H9 (cell line): ENCODE measurements around the gene CENPP. TPM values are rescaled to one million over a fixed set of nuclear protein-coding genes. Genes with fewer than 3 reads are reported as not detected.

ENCODE experiments used
- DNase-seq: peaks from one replicate; pipeline ENCODE4 v3.0.0-alpha.2; 2017
- H2AFZ ChIP-seq: one replicate; pipeline ENCODE4 v1.6.1; 2013; ENCODE audit warnings: mild to moderate bottlenecking, low read length, control low read depth, moderate library complexity
- H2AK5ac ChIP-seq: 2 replicates; pipeline ENCODE4 v1.6.1; 2013; ENCODE audit warnings: low read length, control low read depth, mixed read lengths; ENCODE audit not compliant: insufficient read length
- H2BK120ac ChIP-seq: one replicate; pipeline ENCODE4 v1.6.1; 2013; ENCODE audit warnings: low read depth, mild to moderate bottlenecking, low read length, control low read depth, inconsistent platforms; ENCODE audit not compliant: poor library complexity, severe bottlenecking
- H2BK12ac ChIP-seq: 2 replicates; pipeline ENCODE4 v1.6.1; 2013; ENCODE audit warnings: low read length, control low read depth, mixed read lengths, low read depth; ENCODE audit not compliant: insufficient read length
- H2BK15ac ChIP-seq: 2 replicates; pipeline ENCODE4 v1.6.1; 2013; ENCODE audit warnings: low read depth, low read length, control low read depth
- H2BK20ac ChIP-seq: one replicate; pipeline ENCODE4 v1.6.1; 2013; ENCODE audit warnings: low read depth, mild to moderate bottlenecking, low read length, control low read depth, inconsistent platforms; ENCODE audit not compliant: poor library complexity, severe bottlenecking
- H2BK5ac ChIP-seq: 2 replicates; pipeline ENCODE4 v1.6.1; 2013; ENCODE audit warnings: low read length, control low read depth, mixed read lengths; ENCODE audit not compliant: insufficient read length
- H3K14ac ChIP-seq: 2 replicates; pipeline ENCODE4 v1.6.1; 2013; ENCODE audit warnings: low read length, control low read depth; ENCODE audit not compliant: insufficient read depth
- H3K18ac ChIP-seq: 2 replicates; pipeline ENCODE4 v1.6.1; 2013; ENCODE audit warnings: low read depth, mild to moderate bottlenecking, mixed read lengths, low read length, control low read depth; ENCODE audit not compliant: insufficient read length
- H3K23ac ChIP-seq: 2 replicates; pipeline ENCODE4 v1.6.1; 2013; ENCODE audit warnings: low read length, control low read depth, mixed read lengths, low read depth; ENCODE audit not compliant: insufficient read length
- H3K23me2 ChIP-seq: 2 replicates; pipeline ENCODE4 v1.6.1; 2013; ENCODE audit warnings: low read depth, mild to moderate bottlenecking, mixed read lengths, low read length, control low read depth; ENCODE audit not compliant: insufficient read length, poor library complexity, severe bottlenecking
- H3K27ac ChIP-seq: 2 replicates; pipeline ENCODE4 v1.5.1; 2013; ENCODE audit warnings: low read length, control low read depth, mixed read lengths, low read depth; ENCODE audit not compliant: insufficient read length
- H3K27me3 ChIP-seq: 2 replicates; pipeline ENCODE4 v1.6.1; 2013; ENCODE audit warnings: low read length, control low read depth, inconsistent platforms; ENCODE audit not compliant: insufficient read depth
- H3K4ac ChIP-seq: 2 replicates; pipeline ENCODE4 v1.6.1; 2013; ENCODE audit warnings: low read depth, mild to moderate bottlenecking, control low read depth, inconsistent platforms, low read length, moderate library complexity
- H3K4me1 ChIP-seq: 2 replicates; pipeline ENCODE4 v1.6.1; 2013; ENCODE audit warnings: low read length, control low read depth, inconsistent platforms; ENCODE audit not compliant: insufficient read depth
- H3K4me2 ChIP-seq: 2 replicates; pipeline ENCODE4 v1.6.1; 2013; ENCODE audit warnings: low read length, control low read depth, mixed read lengths; ENCODE audit not compliant: insufficient read length, insufficient read depth
- H3K56ac ChIP-seq: 2 replicates; pipeline ENCODE4 v1.6.1; 2013; ENCODE audit warnings: low read depth, mild to moderate bottlenecking, mixed read lengths, low read length, control low read depth; ENCODE audit not compliant: insufficient read length
- H3K79me1 ChIP-seq: 2 replicates; pipeline ENCODE4 v1.6.1; 2013; ENCODE audit warnings: low read depth, mild to moderate bottlenecking, moderate library complexity, low read length, control low read depth, inconsistent platforms; ENCODE audit not compliant: insufficient read depth, poor library complexity, severe bottlenecking
- H3K79me2 ChIP-seq: 2 replicates; pipeline ENCODE4 v1.6.1; 2013; ENCODE audit warnings: low read length, control low read depth, inconsistent platforms; ENCODE audit not compliant: insufficient read depth
- H3K9ac ChIP-seq: 2 replicates; pipeline ENCODE4 v1.6.1; 2013; ENCODE audit warnings: low read length, control low read depth, mixed read lengths; ENCODE audit not compliant: insufficient read length; ENCODE audit errors: extremely low read depth
- H3K9me3 ChIP-seq: one replicate; pipeline ENCODE4 v1.6.1; 2013; ENCODE audit warnings: low read depth, low read length, inconsistent platforms; ENCODE audit not compliant: control insufficient read depth
- H3T11ph ChIP-seq: one replicate; pipeline ENCODE4 v1.6.1; 2013; ENCODE audit warnings: mild to moderate bottlenecking, low read length, control low read depth, inconsistent platforms
- H4K20me1 ChIP-seq: one replicate; pipeline ENCODE4 v1.6.1; 2013; ENCODE audit not compliant: control insufficient read depth, insufficient read length, insufficient read depth
- H4K5ac ChIP-seq: 2 replicates; pipeline ENCODE4 v1.6.1; 2013; ENCODE audit warnings: low read depth, mild to moderate bottlenecking, mixed read lengths, low read length, control low read depth; ENCODE audit not compliant: insufficient read length
- H4K8ac ChIP-seq: replicated peaks from 2 replicates; pipeline ENCODE4 v1.6.1; 2013; ENCODE audit warnings: low read length, control low read depth, mixed read lengths, low read depth; ENCODE audit not compliant: insufficient read length
- H4K91ac ChIP-seq: 2 replicates; pipeline ENCODE4 v1.6.1; 2013; ENCODE audit warnings: low read depth, mild to moderate bottlenecking, moderate library complexity, mixed read lengths, low read length, control low read depth; ENCODE audit not compliant: insufficient read length
- H3K27ac Mint-ChIP-seq, 3 experiments: 2 replicates in 2 of 3; 3 replicates in 1 of 3; pipeline ENCODE4 v1.8.0; 2020 to 2021; ENCODE audit warnings: mixed read lengths in 3 of 3, mild to moderate bottlenecking in 1 of 3, moderate library complexity in 1 of 3
- H3K27me3 Mint-ChIP-seq: 2 replicates; pipeline ENCODE4 v1.8.0; 2021; ENCODE audit warnings: low read depth, mild to moderate bottlenecking, moderate library complexity, mixed read lengths
- H3K36me3 Mint-ChIP-seq, 3 experiments: 2 replicates in 2 of 3; 3 replicates in 1 of 3; pipeline ENCODE4 v1.8.0; 2020 to 2021; ENCODE audit warnings: low read depth in 3 of 3, mixed read lengths in 3 of 3; ENCODE audit not compliant: insufficient read depth in 1 of 3
- H3K4me1 Mint-ChIP-seq, 2 experiments: 2 replicates each; pipeline ENCODE4 v1.8.0; 2020; ENCODE audit warnings: mixed read lengths in 2 of 2
- H3K4me3 Mint-ChIP-seq, 2 experiments: 2 replicates in 1 of 2; 3 replicates in 1 of 2; pipeline ENCODE4 v1.8.0; 2020 to 2021; ENCODE audit warnings: mild to moderate bottlenecking in 2 of 2, mixed read lengths in 2 of 2, moderate library complexity in 1 of 2
- H3K9me3 Mint-ChIP-seq, 2 experiments: 2 replicates in 1 of 2; 3 replicates in 1 of 2; pipeline ENCODE4 v1.8.0; 2020; ENCODE audit warnings: mild to moderate bottlenecking in 2 of 2, mixed read lengths in 2 of 2, moderate library complexity in 1 of 2
- CTCF ChIP-seq: fragments of 200-600 bp; sonication (generic); conservative IDR thresholded peaks from 3 replicates; pipeline ENCODE4 v1.8.0; 2021; ENCODE audit warnings: antibody characterized with exemption, mild to moderate bottlenecking
- WGBS: extraction: QIAGEN DNeasy Blood & Tissue Kit; methylation state at CpG from one replicate; pipeline ENCODE4 v1.1.7; 2013; ENCODE audit warnings: missing lambda C conversion rate, low lambda C conversion rate, mixed read lengths; ENCODE audit not compliant: insufficient read length; ENCODE audit errors: extremely low coverage; 5-methylcytosine and 5-hydroxymethylcytosine counted together
- total RNA-seq: library from RNA; stranded (reverse); gene quantifications from 2 replicates; pipeline ENCODE4 v1.2.1, GENCODE V29; 2021

Gene CENPP
- total RNA-seq, 1 experiment from 2014 or later = 9.1 TPM

- Mint-ChIP-seq H3K36me3 (no peaks in the 10 kb centered on the region; a peak in 1 of 7 replicates), H3K27me3 (no peaks in the 10 kb centered on the region), H3K9me3 (no peaks in the 10 kb centered on the region), H3K4me1 (peaks cover 0 to 4% of the 10 kb centered on the region in 2 experiments; a peak in 1 of 4 replicates), H3K4me3 (no peak overlapping the region), H3K27ac (no peak overlapping the region)
- H2BK12ac ChIP-seq = no peak overlapping the region
- no peak overlapping the region for H2BK5ac ChIP-seq
- H3T11ph ChIP-seq = no peak overlapping the region
- H2BK15ac ChIP-seq = no peak overlapping the region
- TF ChIP-seq CTCF = no peak
- no peak overlapping the region for H3K4me2 ChIP-seq
- no peak overlapping the region for H3K27ac ChIP-seq
- no peak overlapping the region for H2AFZ ChIP-seq
- H3K79me1 ChIP-seq = no peaks in the 10 kb centered on the region
- H3K23ac ChIP-seq = no peak overlapping the region
- no peaks in the 10 kb centered on the region for H3K4me1 ChIP-seq
- H3K27me3 ChIP-seq = no peaks in the 10 kb centered on the region
- H3K18ac ChIP-seq = no peak overlapping the region
- no peaks in the 10 kb centered on the region for H3K9me3 ChIP-seq
- no peak overlapping the region for H3K56ac ChIP-seq
- H2AK5ac ChIP-seq = no peak overlapping the region
- no peaks in the 10 kb centered on the region for H3K79me2 ChIP-seq
- WGBS = no CpG with 5 or more reads among the region's 5 CpGs
- no peak overlapping the region for H3K9ac ChIP-seq
- H4K20me1 ChIP-seq = no peaks in the 10 kb centered on the region
- H3K4ac ChIP-seq = no peak overlapping the region
- no peak overlapping the region for H2BK120ac ChIP-seq
- no peaks in the 10 kb centered on the region for H3K23me2 ChIP-seq
- no peak overlapping the region for H2BK20ac ChIP-seq
- no peak for DNase-seq
- H3K14ac ChIP-seq = no peak overlapping the region
- H4K91ac ChIP-seq = no peak overlapping the region
- H4K8ac ChIP-seq = no peak overlapping the region
- no peak overlapping the region for H4K5ac ChIP-seq
Observed at GRCh38 chr9:92525306-92525705, 199.6 kb downstream of the CENPP start.
